Activated CD4-positive, alpha-beta T cell treated with anti-CD3 and anti-CD28 coated beads, Interleukin-2, Interleukin-6, amounts not matched to agents 100 ng/mL and 50 ng/mL, durations not matched to agents 16 hours and 8 hours (primary cell): ENCODE data around the gene MIEF2.

Source experiments
- DNase-seq: peaks from one replicate; pipeline ENCODE4 v3.0.0-alpha.2; 2020

Gene MIEF2

GRCh38 chr17:18236494-18236893 is 24.0 kb upstream of the MIEF2 start:
- DNase-seq: no peak

- no peak for DNase-seq
These were observed 23.0 kb upstream of the MIEF2 start for GRCh38 chr17:18237461-18237860.

GRCh38 chr17:18238299-18238698 is 22.2 kb upstream of the MIEF2 start:
- DNase-seq: no peak

GRCh38 chr17:18240449-18240848 is 20.0 kb upstream of the MIEF2 start:
- DNase-seq: no peak

- DNase-seq: no peak
These were observed 19.1 kb upstream of the MIEF2 start for GRCh38 chr17:18241229-18241871.

GRCh38 chr17:18245038-18245776 is 15.3 kb upstream of the MIEF2 start:
- DNase-seq: no peak

GRCh38 chr17:18246109-18246725 is 14.2 kb upstream of the MIEF2 start:
- no peak for DNase-seq

GRCh38 chr17:18246880-18247612 is 13.4 kb upstream of the MIEF2 start:
- DNase-seq: peak; percentile 45

GRCh38 chr17:18247613-18248001 is 12.9 kb upstream of the MIEF2 start:
- no peak for DNase-seq

GRCh38 chr17:18248300-18248731 is 12.1 kb upstream of the MIEF2 start:
- peak; percentile 78 for DNase-seq

- DNase-seq: no peak
These were observed 11.7 kb upstream of the MIEF2 start for GRCh38 chr17:18248811-18249210.

- DNase-seq: no peak
These were observed 10.2 kb upstream of the MIEF2 start for GRCh38 chr17:18250259-18250658.

- no peak for DNase-seq
These were observed 9.8 kb upstream of the MIEF2 start for GRCh38 chr17:18250708-18251107.

- no peak for DNase-seq
These were observed 9.3 kb upstream of the MIEF2 start for GRCh38 chr17:18251204-18251603.

GRCh38 chr17:18252160-18252559 is 8.3 kb upstream of the MIEF2 start:
- no peak for DNase-seq

- no peak for DNase-seq
These were observed 7.1 kb upstream of the MIEF2 start for GRCh38 chr17:18253187-18253884.

GRCh38 chr17:18253947-18254821 is 6.3 kb upstream of the MIEF2 start:
- DNase-seq: no peak

- DNase-seq: no peak
These were observed 5.4 kb upstream of the MIEF2 start for GRCh38 chr17:18254888-18255649.

- DNase-seq: no peak
These were observed 4.1 kb upstream of the MIEF2 start for GRCh38 chr17:18256351-18256750.

- no peak for DNase-seq
These were observed 3.7 kb upstream of the MIEF2 start for GRCh38 chr17:18256776-18257175.
